HG02970 (cell line): Measurements from ENCODE around the gene CEP57L1.
"Not testable (repeated sequence)": the region's sequence is repeated elsewhere in the genome, so short reads cannot be mapped to it uniquely, and the experiment has no call there.

ENCODE experiments used
- ATAC-seq: cut with Tn5 transposase; IDR thresholded peaks from one replicate; pipeline ENCODE4 v1.9.1; 2021; ENCODE audit warnings: mild to moderate bottlenecking, moderate library complexity, moderate number of reproducible peaks; ENCODE audit not compliant: unreplicated experiment, low FRiP score

CEP57L1 gene

GRCh38 chr6:109073344-109074132 is 21.8 kb upstream of the CEP57L1 start:
- no peak for ATAC-seq

- ATAC-seq: no peak
These were observed 21.2 kb upstream of the CEP57L1 start for GRCh38 chr6:109074133-109074415.

- no peak for ATAC-seq
These were observed 19.4 kb upstream of the CEP57L1 start for GRCh38 chr6:109075934-109076333.

- no peak for ATAC-seq
These were observed 18.9 kb upstream of the CEP57L1 start for GRCh38 chr6:109076377-109076776.

GRCh38 chr6:109079981-109080380 is 15.3 kb upstream of the CEP57L1 start:
- ATAC-seq: no peak

- no peak for ATAC-seq
These were observed 14.3 kb upstream of the CEP57L1 start for GRCh38 chr6:109081026-109081425.

GRCh38 chr6:109081516-109082187 is 13.7 kb upstream of the CEP57L1 start:
- ATAC-seq: no peak

GRCh38 chr6:109082188-109082577 is 13.1 kb upstream of the CEP57L1 start:
- ATAC-seq: no peak

GRCh38 chr6:109083657-109084056 is 11.7 kb upstream of the CEP57L1 start:
- ATAC-seq: no peak

- not testable (repeated sequence) for ATAC-seq
These were observed 11.2 kb upstream of the CEP57L1 start for GRCh38 chr6:109084146-109084545.

- no peak for ATAC-seq
These were observed 7.5 kb upstream of the CEP57L1 start for GRCh38 chr6:109087661-109088264.

GRCh38 chr6:109088995-109089394 is 6.3 kb upstream of the CEP57L1 start:
- ATAC-seq: no peak

GRCh38 chr6:109091314-109092024 is 3.8 kb upstream of the CEP57L1 start:
- no peak for ATAC-seq

- no peak for ATAC-seq
These were observed 3.2 kb upstream of the CEP57L1 start for GRCh38 chr6:109092074-109092473.

- no peak for ATAC-seq
These were observed 1.4 kb upstream of the CEP57L1 start for GRCh38 chr6:109093732-109094415.

- ATAC-seq: peak; percentile 67
These were observed 781 bp upstream of the CEP57L1 start, which contains the start of gene SESN1 for GRCh38 chr6:109094416-109095035. SESN1 (minus strand) TSS chr6:109094846; CDS start chr6:109094073, 773 bp downstream.

GRCh38 chr6:109095835-109096084 is 453 bp downstream of the CEP57L1 start:
- no peak for ATAC-seq

- ATAC-seq: no peak
These were observed 901 bp downstream of the CEP57L1 start for GRCh38 chr6:109096208-109096607.

- no peak for ATAC-seq
These were observed 2.4 kb downstream of the CEP57L1 start for GRCh38 chr6:109097661-109098060.

- ATAC-seq: no peak
These were observed 7.5 kb downstream of the CEP57L1 start for GRCh38 chr6:109102762-109103161.
